NK-92 treated with Interleukin-12 subunit alpha and Interleukin-12 subunit beta, amount 100 ng/mL, for 24 hours (cell line): ENCODE measurements around the gene ANKRD52.
"Not testable (repeated sequence)": the region's sequence is repeated elsewhere in the genome, so short reads cannot be mapped to it uniquely, and the experiment has no call there.

Source experiments
- DNase-seq: peaks from one replicate; lab custom pipeline; 2025; lab: John Stamatoyannopoulos, UW

ANKRD52 gene

GRCh38 chr12:56208006-56208405, 50.2 kb downstream of the ANKRD52 start:
- DNase-seq: no peak

DNA sequence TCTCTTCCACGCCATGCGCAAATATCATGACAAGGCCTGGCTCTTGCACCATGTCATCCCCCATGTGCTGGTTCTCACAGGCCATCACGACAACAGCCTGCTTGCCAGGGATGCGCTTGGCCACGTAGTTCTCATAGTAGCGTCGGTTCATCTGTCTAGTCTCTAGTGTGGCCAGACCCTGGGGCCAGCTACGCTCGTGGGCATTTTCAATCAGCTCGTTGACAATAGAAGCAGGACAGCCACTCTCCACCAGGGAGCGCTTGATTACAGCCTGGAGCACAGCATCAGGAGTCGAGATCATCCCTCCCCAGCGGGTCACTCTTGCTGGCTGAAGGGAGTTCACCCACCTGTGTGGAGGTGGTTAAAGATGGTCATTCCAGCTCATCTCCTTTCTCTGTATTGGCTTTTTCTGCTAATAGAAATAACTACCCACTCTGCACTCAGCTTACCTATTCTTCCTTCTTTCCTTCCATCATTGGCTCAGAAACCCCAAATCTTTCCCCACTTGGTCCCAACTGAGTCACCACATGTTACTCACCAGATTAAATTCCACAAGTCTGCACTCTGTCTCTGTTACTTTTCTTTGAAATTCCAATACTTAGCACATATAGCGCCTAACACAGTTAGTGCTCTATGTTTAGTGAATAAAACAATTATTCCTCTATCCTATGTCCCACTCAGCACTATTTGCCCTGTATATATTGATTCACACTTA, 51.6 kb downstream of the ANKRD52 start:
- no peak for DNase-seq

DNA sequence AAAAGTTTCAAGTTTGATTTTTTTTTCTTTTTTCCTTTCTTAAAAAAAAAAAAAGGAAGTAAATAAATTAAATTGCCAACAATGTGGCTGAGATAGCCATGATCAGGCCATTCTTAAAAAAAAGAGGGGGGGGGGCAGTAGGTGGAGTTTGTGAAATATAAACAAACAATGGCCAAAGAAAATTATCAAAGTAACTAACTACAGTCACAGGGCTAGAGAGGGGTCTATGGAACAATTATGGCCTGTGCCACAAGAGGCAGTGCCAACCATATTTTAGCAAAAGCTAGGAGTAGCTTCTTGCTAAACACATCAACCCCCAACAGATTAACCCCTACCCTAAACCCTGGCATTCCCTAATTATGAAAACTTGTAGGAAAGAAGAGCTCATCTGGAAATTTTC, 52.7 kb downstream of the ANKRD52 start:
- no peak for DNase-seq

GRCh38 chr12:56204275-56204674, 53.9 kb downstream of the ANKRD52 start:
- no peak for DNase-seq

GRCh38 chr12:56202838-56203237, 55.3 kb downstream of the ANKRD52 start:
- DNase-seq: no peak

GRCh38 chr12:56202366-56202765, 55.8 kb downstream of the ANKRD52 start:
- no peak for DNase-seq

DNA sequence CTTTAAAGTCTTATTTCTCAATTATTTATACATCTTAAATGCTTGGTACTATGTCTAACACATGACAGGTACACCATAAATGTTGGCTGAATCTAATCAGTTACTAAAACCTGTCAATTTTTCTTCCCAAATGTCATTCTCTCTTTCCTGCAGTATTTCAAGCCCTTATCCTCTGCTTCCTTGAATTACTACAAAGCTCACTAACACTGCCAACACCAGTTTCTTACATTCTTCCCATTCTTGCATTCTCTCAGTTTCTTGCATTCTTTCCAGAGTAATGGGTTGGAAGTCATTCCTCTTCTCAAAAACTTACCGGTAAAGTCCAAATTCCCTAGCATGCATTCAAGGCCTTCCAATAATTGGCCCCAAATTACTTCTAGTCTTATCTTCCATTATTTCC, 59.3 kb downstream of the ANKRD52 start:
- no peak for DNase-seq

DNA sequence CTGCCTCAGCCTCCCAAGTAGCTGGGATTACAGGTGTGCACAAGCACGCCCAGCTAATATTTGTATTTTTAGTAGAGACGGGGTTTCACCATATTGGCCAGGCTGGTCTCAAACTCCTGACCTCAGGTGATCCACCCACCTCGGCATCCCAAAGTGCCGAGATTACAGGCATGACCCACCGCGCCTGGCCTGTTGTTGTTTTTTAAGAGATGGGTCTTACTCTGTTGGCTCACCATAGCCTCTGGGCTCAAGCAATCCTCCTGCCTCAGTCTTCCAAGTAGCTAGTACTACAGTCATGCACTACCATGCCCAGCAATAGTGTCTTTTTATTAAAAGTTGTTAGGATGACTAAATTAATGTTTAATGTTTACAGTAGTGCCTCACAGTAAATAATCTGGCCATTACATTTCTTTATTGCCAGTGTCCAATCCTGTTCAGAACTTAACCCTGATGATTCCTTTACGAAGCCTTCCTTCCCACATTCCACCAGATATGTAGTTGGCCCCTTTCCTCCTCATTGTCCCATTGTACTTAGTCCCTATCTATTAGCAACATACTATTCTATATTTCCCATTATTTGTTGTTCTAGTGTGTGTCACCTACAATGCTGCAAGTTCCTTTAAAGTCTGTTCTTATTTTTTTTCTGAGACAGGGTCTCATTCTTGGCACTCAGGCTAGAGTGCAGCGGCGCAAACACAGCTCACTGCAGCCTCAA, 60.1 kb downstream of the ANKRD52 start:
- DNase-seq: no peak

- DNase-seq: not testable (repeated sequence)
These were observed 61.2 kb downstream of the ANKRD52 start for GRCh38 chr12:56196818-56197550.

GRCh38 chr12:56193025-56193578, 65.1 kb downstream of the ANKRD52 start:
- DNase-seq: peak; percentile 14

DNA sequence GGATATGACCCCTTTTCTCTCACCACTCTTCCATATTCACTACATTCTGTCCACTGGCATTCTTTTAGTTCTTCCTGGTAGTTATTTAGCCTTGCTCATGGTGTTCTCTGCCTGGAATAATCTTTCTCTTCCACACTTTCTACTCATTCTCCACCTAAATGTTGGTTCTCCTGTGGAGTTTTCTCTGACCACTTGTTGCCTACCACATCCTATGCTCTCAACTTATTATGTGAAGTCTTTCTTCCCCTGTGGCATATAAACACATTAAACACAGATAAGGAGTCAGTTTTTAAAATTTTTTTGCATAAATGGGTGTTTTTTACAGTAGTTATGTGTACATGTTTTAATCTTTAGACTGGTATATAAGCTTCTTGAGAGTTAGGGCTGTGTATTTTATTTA, 65.6 kb downstream of the ANKRD52 start:
- DNase-seq: no peak

- no peak for DNase-seq
These were observed 67.5 kb downstream of the ANKRD52 start for GRCh38 chr12:56190695-56191155.

GRCh38 chr12:56189918-56190694, 68.1 kb downstream of the ANKRD52 start:
- peak; percentile 58 for DNase-seq

- DNase-seq: peak; percentile 70
These were observed 68.9 kb downstream of the ANKRD52 start, which contains the start of gene SMARCC2 for GRCh38 chr12:56189099-56189917. Gene SMARCC2 (minus strand): TSS chr12:56189483. CDS start chr12:56189461, 22 bp downstream.

DNA sequence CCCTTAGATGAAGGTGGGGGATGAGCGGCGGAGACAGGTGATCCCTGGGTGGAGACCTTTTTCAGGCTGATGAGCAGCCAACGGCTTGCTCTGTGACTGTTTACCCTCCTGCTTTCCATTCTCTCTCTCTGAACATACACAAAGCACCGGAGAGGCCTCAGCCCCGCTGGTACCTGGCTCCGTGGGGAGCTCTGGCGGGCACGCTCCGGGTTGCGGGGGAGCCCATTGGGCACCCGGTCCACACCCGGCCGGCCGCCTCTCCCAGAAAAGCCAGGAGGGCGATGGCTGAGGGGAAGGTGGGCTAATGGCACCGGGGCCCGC, 69.4 kb downstream of the ANKRD52 start:
- no peak for DNase-seq

DNA sequence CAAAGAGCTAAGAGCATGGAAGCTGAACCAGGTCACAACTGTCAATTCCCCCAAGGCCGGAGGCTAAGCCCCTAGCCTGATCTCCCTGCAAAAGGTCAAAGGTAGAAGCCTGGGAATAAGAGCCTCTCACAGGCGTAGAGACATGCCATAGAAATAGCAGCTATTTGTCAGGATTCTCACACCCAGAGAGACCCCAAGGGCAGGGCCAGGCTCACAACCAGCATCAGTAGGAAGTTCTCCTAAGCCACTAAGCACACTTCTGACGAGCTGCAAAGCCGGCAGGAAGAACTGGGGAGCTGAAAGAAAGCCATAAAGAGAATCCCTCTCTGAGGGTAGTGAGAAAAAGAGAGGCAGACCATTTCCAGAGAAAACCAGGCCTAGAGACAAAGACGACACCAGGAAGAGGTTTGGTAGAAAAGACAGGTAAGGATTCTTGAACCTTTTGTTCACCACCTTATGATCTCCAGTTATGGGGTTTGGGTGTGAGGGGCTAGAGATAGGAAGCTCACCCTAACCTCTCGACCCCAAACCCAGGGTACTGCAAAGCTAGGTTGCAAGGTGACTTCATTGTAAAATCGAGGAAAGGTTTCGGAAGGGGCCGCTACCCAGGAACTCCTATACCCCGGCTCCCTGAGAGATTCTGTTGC, 69.9 kb downstream of the ANKRD52 start:
- no peak for DNase-seq
